Karpas-422 (cell line): Measurements from ENCODE around the gene SLC35A1. TPM values are rescaled to one million over a fixed set of nuclear protein-coding genes. Genes with fewer than 3 reads are reported as not detected.

Experiments used
- DNase-seq: peaks from one replicate; pipeline ENCODE4 v3.0.0-alpha.2; 2015
- H2AFZ ChIP-seq: fragments of 200-600 bp; sonication (generic); 2 replicates; pipeline ENCODE4 v1.6.1; 2014; ENCODE audit warnings: antibody characterized with exemption, low read length, mixed read lengths
- H3K27ac ChIP-seq: fragments of 200-600 bp; sonication (generic); 2 replicates; pipeline ENCODE4 v1.5.1; 2014; ENCODE audit warnings: mild to moderate bottlenecking, low read length, moderate library complexity
- H3K27me3 ChIP-seq: fragments of 200-600 bp; sonication (generic); 2 replicates; pipeline ENCODE4 v1.6.1; 2014; ENCODE audit warnings: low read length, mixed read lengths
- H3K36me3 ChIP-seq: fragments of 200-600 bp; sonication (generic); 2 replicates; pipeline ENCODE4 v1.6.1; 2014; ENCODE audit warnings: low read length, mixed read lengths; ENCODE audit not compliant: insufficient read depth
- H3K4me1 ChIP-seq: fragments of 200-600 bp; sonication (generic); 2 replicates; pipeline ENCODE4 v1.6.1; 2014; ENCODE audit warnings: mild to moderate bottlenecking, low read length, mixed read lengths
- H3K4me2 ChIP-seq: fragments of 200-600 bp; sonication (generic); 2 replicates; pipeline ENCODE4 v1.6.1; 2014; ENCODE audit warnings: low read length, low read depth, mild to moderate bottlenecking; ENCODE audit not compliant: poor library complexity, severe bottlenecking
- H3K4me3 ChIP-seq: fragments of 200-600 bp; sonication (generic); 2 replicates; pipeline ENCODE4 v1.5.1; 2014; ENCODE audit warnings: mild to moderate bottlenecking, antibody characterized with exemption, low read length, mixed read lengths
- H3K79me2 ChIP-seq: fragments of 200-600 bp; sonication (generic); 2 replicates; pipeline ENCODE4 v1.6.1; 2014; ENCODE audit warnings: mild to moderate bottlenecking, low read length, mixed read lengths
- H3K9ac ChIP-seq: fragments of 200-600 bp; sonication (generic); 2 replicates; pipeline ENCODE4 v1.6.0; 2014; ENCODE audit warnings: low read length
- H3K9me2 ChIP-seq: fragments of 200-600 bp; sonication (generic), shearing (Covaris generic); replicated peaks from 2 replicates; pipeline ENCODE4 v1.6.0; 2014; ENCODE audit warnings: mild to moderate bottlenecking, low read length, moderate library complexity; ENCODE audit not compliant: insufficient read depth
- H3K9me3 ChIP-seq: fragments of 300-700, 200-600 bp; sonication (generic); 2 replicates; pipeline ENCODE4 v1.6.1; 2014; ENCODE audit warnings: low read length, mixed read lengths
- H4K20me1 ChIP-seq: fragments of 200-600 bp; sonication (generic); 2 replicates; pipeline ENCODE4 v1.6.1; 2014; ENCODE audit warnings: mild to moderate bottlenecking, antibody characterized with exemption, low read length, low read depth; ENCODE audit not compliant: insufficient read depth
- total RNA-seq: library from RNA; depleted of rRNA; stranded (reverse); fragments of >200 nt; shearing (Covaris generic); gene quantifications from 2 replicates; pipeline ENCODE4 v1.2.3, GENCODE V29; 2014; ENCODE audit warnings: low replicate concordance

Gene SLC35A1
- total RNA-seq, 1 experiment from 2014 or later = 31.6 TPM

DNA sequence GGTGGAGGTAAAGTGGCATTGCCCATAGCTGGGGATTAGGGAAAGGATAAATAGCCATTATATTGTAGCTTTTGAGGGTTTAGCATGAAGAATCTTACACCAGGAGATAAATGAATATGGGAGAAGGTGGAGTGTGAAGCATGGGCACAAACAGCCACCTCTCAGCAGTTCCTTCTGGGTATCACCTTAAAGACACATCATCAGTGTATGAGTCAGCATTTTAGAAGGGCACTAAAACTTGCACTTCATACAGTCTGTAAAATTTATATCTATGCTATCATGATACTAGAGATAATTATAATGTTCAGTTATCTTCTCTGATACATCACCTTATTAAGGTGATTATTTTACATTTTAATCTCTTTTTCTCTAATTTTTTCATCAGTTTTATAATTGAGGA, 25.3 kb downstream of the SLC35A1 start:
- H3K27me3 ChIP-seq = no peaks in the 10 kb centered on the region
- H3K4me3 ChIP-seq = no peak overlapping the region
- no peak overlapping the region for H2AFZ ChIP-seq
- no peaks in the 10 kb centered on the region for H3K9me3 ChIP-seq
- no peaks in the 10 kb centered on the region for H4K20me1 ChIP-seq
- no peak overlapping the region; the same call in 1 of the 2 replicates for H3K27ac ChIP-seq
- H3K9me2 ChIP-seq = no peaks in the 10 kb centered on the region
- H3K4me2 ChIP-seq = no peak overlapping the region
- no peak for DNase-seq
- H3K9ac ChIP-seq = no peak overlapping the region
- peaks cover 12% of the 10 kb centered on the region for H3K79me2 ChIP-seq
- H3K36me3 ChIP-seq = peaks cover 6% of the 10 kb centered on the region; the same call in 1 of the 2 replicates
- no peaks in the 10 kb centered on the region for H3K4me1 ChIP-seq

- H3K4me3 ChIP-seq = no peak overlapping the region
- H3K27me3 ChIP-seq = no peaks in the 10 kb centered on the region
- no peaks in the 10 kb centered on the region for H3K9me3 ChIP-seq
- no peaks in the 10 kb centered on the region for H4K20me1 ChIP-seq
- peaks cover 9% of the 10 kb centered on the region; the same call in 1 of the 2 replicates for H3K36me3 ChIP-seq
- no peak for DNase-seq
- no peak overlapping the region for H3K4me2 ChIP-seq
- H2AFZ ChIP-seq = no peak overlapping the region
- no peak overlapping the region for H3K27ac ChIP-seq
- H3K79me2 ChIP-seq = peaks cover 4% of the 10 kb centered on the region; the same call in 1 of the 2 replicates
- no peaks in the 10 kb centered on the region for H3K4me1 ChIP-seq
- no peaks in the 10 kb centered on the region for H3K9me2 ChIP-seq
- H3K9ac ChIP-seq = no peak overlapping the region
Measured at GRCh38 chr6:87501809-87502572, 29.2 kb downstream of the SLC35A1 start.

- Histone ChIP-seq H2AFZ (no peak overlapping the region), H3K36me3 (peaks cover 28% of the 10 kb centered on the region; the same call in 1 of the 2 replicates), H3K9me3 (no peaks in the 10 kb centered on the region), H3K4me3 (no peak overlapping the region), H4K20me1 (no peaks in the 10 kb centered on the region), H3K4me1 (no peaks in the 10 kb centered on the region), H3K79me2 (no peaks in the 10 kb centered on the region; the same call in 1 of the 2 replicates), H3K4me2 (no peak overlapping the region), H3K27ac (no peak overlapping the region), H3K9me2 (no peaks in the 10 kb centered on the region), H3K27me3 (no peaks in the 10 kb centered on the region), H3K9ac (no peak overlapping the region)
- no peak for DNase-seq
Measured at GRCh38 chr6:87504441-87504840, 31.7 kb downstream of the SLC35A1 start.

DNA sequence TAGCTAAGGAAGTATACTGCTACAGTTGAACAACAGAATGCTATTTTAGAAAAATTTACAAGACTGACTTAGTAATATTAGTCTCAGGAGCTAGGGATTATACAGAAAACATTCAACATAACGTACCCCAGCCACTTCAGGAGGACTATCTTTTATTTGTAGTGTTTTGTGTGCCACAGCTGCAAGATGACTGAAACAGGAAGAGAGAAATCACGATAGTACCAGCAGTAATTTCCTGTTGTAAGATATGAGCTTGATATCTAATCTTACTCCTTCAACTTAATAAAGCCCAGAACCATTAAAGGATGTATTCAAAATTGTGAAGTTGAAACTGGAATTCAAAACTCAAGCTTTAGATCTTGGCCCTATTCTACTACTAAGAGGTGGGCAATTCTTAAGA, 42.1 kb downstream of the SLC35A1 start:
- H3K27me3 ChIP-seq = no peaks in the 10 kb centered on the region
- no peak overlapping the region for H3K4me3 ChIP-seq
- no peaks in the 10 kb centered on the region for H4K20me1 ChIP-seq
- peaks cover 55% of the 10 kb centered on the region for H3K36me3 ChIP-seq
- H3K4me1 ChIP-seq = peaks cover 9% of the 10 kb centered on the region
- no peaks in the 10 kb centered on the region for H3K9me3 ChIP-seq
- H3K27ac ChIP-seq = no peak overlapping the region
- H3K79me2 ChIP-seq = no peaks in the 10 kb centered on the region
- no peak for DNase-seq
- no peaks in the 10 kb centered on the region for H3K9me2 ChIP-seq
- no peak overlapping the region for H3K4me2 ChIP-seq
- H2AFZ ChIP-seq = no peak overlapping the region
- H3K9ac ChIP-seq = no peak overlapping the region

DNA sequence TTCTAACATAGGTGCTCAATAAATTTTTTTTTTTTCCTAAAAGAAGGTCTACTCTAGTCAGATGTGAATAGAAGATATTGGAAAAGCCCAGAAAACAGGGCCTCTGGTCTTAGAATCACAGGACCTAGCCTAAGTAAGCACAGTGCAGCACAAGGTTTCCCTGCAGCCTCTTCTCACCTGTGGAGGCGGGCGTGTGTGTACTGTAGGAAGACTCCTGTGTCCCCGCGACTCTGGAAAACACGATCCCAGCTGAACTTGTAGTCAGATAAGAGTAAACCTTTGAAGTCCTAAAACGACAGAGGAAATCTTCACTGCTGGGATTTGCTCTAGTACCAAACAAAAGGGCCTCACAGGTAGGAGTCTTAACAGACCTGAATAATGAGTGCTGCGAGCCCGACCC, 45.7 kb downstream of the SLC35A1 start:
- peaks cover 9% of the 10 kb centered on the region for H3K4me1 ChIP-seq
- H3K36me3 ChIP-seq = peaks cover 45% of the 10 kb centered on the region
- H2AFZ ChIP-seq = no peak overlapping the region
- no peak overlapping the region for H3K27ac ChIP-seq
- H3K9me2 ChIP-seq = no peaks in the 10 kb centered on the region
- H3K79me2 ChIP-seq = peaks cover 3% of the 10 kb centered on the region; the same call in 1 of the 2 replicates
- no peak overlapping the region for H3K4me2 ChIP-seq
- no peaks in the 10 kb centered on the region for H3K27me3 ChIP-seq
- H3K9me3 ChIP-seq = no peaks in the 10 kb centered on the region
- H4K20me1 ChIP-seq = no peaks in the 10 kb centered on the region
- no peak for DNase-seq
- no peak overlapping the region for H3K9ac ChIP-seq
- no peak overlapping the region for H3K4me3 ChIP-seq

DNA sequence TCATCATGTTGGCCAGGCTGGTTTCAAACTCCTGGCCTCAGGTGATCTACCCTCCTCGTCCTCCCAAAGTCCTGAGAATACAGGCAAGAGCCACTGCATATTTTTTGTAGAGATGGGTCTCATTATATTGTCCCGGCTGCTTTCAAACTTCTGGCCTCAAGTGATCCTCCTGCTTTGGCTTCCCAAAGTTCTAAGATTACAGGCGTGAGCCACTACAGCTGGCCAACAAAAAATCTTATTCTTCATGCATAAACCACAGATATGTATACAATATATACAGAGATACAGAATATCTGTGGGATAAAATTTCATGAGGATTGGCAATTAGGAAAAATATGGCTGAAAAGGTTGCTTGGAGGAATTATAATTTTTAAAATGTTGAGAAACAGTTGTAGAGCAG, 49.9 kb downstream of the SLC35A1 start:
- Histone ChIP-seq H3K4me3 (no peak overlapping the region), H3K36me3 (peaks cover 38% of the 10 kb centered on the region), H4K20me1 (no peaks in the 10 kb centered on the region), H2AFZ (no peak overlapping the region), H3K9me2 (no peaks in the 10 kb centered on the region), H3K4me1 (peaks cover 7% of the 10 kb centered on the region), H3K27me3 (no peaks in the 10 kb centered on the region), H3K27ac (no peak overlapping the region), H3K79me2 (peaks cover 23% of the 10 kb centered on the region), H3K9me3 (no peaks in the 10 kb centered on the region), H3K9ac (no peak overlapping the region), H3K4me2 (no peak overlapping the region)
- DNase-seq = no peak

GRCh38 chr6:87529221-87529620, 56.4 kb downstream of the SLC35A1 start:
- Histone ChIP-seq H3K4me1 (no peaks in the 10 kb centered on the region), H3K27ac (no peak overlapping the region), H3K9ac (no peak overlapping the region), H3K4me3 (no peak overlapping the region), H2AFZ (no peak overlapping the region), H3K79me2 (peaks cover 45% of the 10 kb centered on the region), H3K9me3 (no peaks in the 10 kb centered on the region), H3K36me3 (peaks cover 30% of the 10 kb centered on the region), H3K27me3 (no peaks in the 10 kb centered on the region), H3K9me2 (no peaks in the 10 kb centered on the region), H4K20me1 (no peaks in the 10 kb centered on the region), H3K4me2 (no peak overlapping the region)
- no peak for DNase-seq

DNA sequence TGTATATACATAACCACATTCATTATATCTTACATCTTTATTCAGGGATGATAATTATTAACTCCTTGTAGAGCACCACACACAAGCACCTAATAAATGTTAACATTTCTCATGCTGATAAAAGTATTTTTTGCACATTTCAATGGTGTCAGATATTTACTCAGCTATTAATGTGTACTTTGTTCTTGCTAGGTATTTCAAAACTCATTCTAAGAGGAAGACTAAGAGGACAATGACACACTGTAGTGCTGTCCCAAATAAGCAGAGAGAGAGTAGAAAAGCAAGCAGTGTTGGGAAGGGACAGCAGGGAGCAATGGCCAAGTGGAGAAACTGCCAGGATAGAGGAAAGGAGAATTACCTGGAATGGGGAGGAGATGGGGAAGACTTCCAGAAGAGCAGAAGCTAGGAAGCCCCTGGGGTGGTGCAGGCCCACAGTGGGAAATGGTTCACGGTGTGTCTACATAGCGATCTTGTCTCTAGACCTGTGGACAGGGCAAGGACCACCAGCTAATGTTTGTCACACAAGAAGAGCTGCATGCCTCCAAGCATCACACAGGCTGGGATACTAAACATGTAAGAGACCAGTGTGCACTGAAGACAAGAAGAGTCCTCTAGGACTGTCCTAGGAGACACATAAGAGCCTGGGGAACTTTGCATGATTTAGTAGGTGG, 61.7 kb downstream of the SLC35A1 start:
- H3K27me3 ChIP-seq = no peaks in the 10 kb centered on the region
- DNase-seq = no peak
- peaks cover 16% of the 10 kb centered on the region for H3K36me3 ChIP-seq
- peaks cover 11% of the 10 kb centered on the region for H3K4me1 ChIP-seq
- no peak overlapping the region for H3K9ac ChIP-seq
- no peak overlapping the region for H3K4me2 ChIP-seq
- H3K9me3 ChIP-seq = peaks cover 1% of the 10 kb centered on the region; the same call in 1 of the 2 replicates
- H3K9me2 ChIP-seq = no peaks in the 10 kb centered on the region
- peaks cover 23% of the 10 kb centered on the region for H3K79me2 ChIP-seq
- no peak overlapping the region for H3K4me3 ChIP-seq
- no peak overlapping the region for H3K27ac ChIP-seq
- H2AFZ ChIP-seq = no peak overlapping the region
- H4K20me1 ChIP-seq = no peaks in the 10 kb centered on the region
